Esophagus squamous epithelium (tissue), 5 donors: ENCODE results near the gene TMOD2. TPM values are rescaled to one million over a fixed set of nuclear protein-coding genes. Genes with fewer than 3 reads are reported as not detected.

ENCODE experiments used
- DNase-seq: peaks from one replicate; lab custom pipeline; 2025; lab: John Stamatoyannopoulos, UW
- H3K27ac ChIP-seq, 4 donors: fragments of 200-600 bp; sonication (generic); one replicate each; pipeline ENCODE4 v1.5.1; 2016 to 2019; ENCODE audit warnings: mild to moderate bottlenecking in 1 of 4
- H3K27me3 ChIP-seq, 4 donors: fragments of 200-600 bp; sonication (generic); 1 replicate in 3 of 4; 2 replicates in 1 of 4; pipeline versions ENCODE4 v1.5.1 to v1.6.0; 2017 to 2021; ENCODE audit warnings: antibody characterized with exemption in 1 of 4
- H3K36me3 ChIP-seq, 3 donors: fragments of 200-600 bp; sonication (generic); one replicate each; pipeline ENCODE4 v1.5.1; 2016 to 2019
- H3K4me1 ChIP-seq, 3 donors: fragments of 200-600 bp; sonication (generic); one replicate each; pipeline ENCODE4 v1.5.1; 2017 to 2019
- H3K4me3 ChIP-seq, 4 donors: fragments of 200-600 bp; sonication (generic); 1 replicate in 3 of 4; 2 replicates in 1 of 4; pipeline ENCODE4 v1.5.1; 2016 to 2019; ENCODE audit warnings: mild to moderate bottlenecking in 2 of 4, moderate library complexity in 1 of 4
- H3K9me3 ChIP-seq, 3 donors: fragments of 200-600 bp; sonication (generic); one replicate each; pipeline ENCODE4 v1.5.1; 2016 to 2019
- CTCF ChIP-seq, 6 experiments: fragments of 450-650 bp in 4 of 6; fragments of 200-600 bp in 2 of 6; sonication (generic) in 2 of 6; IDR thresholded peaks; one replicate each; pipeline ENCODE4 v1.5.1; 2016 to 2019; ENCODE audit warnings: antibody characterized with exemption in 6 of 6, mild to moderate bottlenecking in 4 of 6, moderate library complexity in 4 of 6
- POLR2A ChIP-seq, 4 donors: fragments of 450-650 bp; IDR thresholded peaks; one replicate each; pipeline ENCODE4 v1.6.1; 2017; ENCODE audit warnings: antibody characterized with exemption in 4 of 4, mild to moderate bottlenecking in 4 of 4, moderate library complexity in 3 of 4
- WGBS, 2 donors: methylation state at CpG; one replicate each; pipeline ENCODE4 v1.1.5; 2018; 5-methylcytosine and 5-hydroxymethylcytosine counted together
- intact Hi-C: fragments of 100-400 bp; cut with DNase I; formaldehyde crosslinking; loops from one replicate; pipeline ENCODE4 v1.15.0; 2022
- total RNA-seq, 4 donors: library from RNA; depleted of rRNA; stranded (reverse); fragments of >200 nt; gene quantifications; one replicate each; pipeline ENCODE4 v1.1.0, GENCODE V29; 2016
- donor health status: DM: yes; HTN: yes; CAD: no.

The TMOD2 gene
- total RNA-seq, 4 donors from 2014 or later, result 3.4 to 9.0 (median 4.8) TPM

- Histone ChIP-seq H3K27ac (peak overlapping the region in 1 of 4 donors; percentile 64), H3K4me3 (no peak overlapping the region), H3K27me3 (no peaks in the 10 kb centered on the region), H3K4me1 (peaks cover 0 to 22% (median 0%) of the 10 kb centered on the region in 3 donors), H3K36me3 (peaks cover 0 to 33% (median 8%) of the 10 kb centered on the region in 3 donors), H3K9me3 (no peaks in the 10 kb centered on the region)
- DNase-seq, result no peak
- intact Hi-C loops, result no loop called here
- WGBS, 2 donors, result 63 to 82% methylated on average over 3 of the region's 3 CpGs
- TF ChIP-seq POLR2A (IDR thresholded peaks at IDR 0.05), result no peak
- TF ChIP-seq CTCF (IDR thresholded peaks at IDR 0.05), result peak in 2 of 6 experiments; percentile 31 to 48
Observed at GRCh38 chr15:51801391-51801835, 50.0 kb downstream of the TMOD2 start.

GRCh38 chr15:51802593-51802992 is 51.2 kb downstream of the TMOD2 start:
- no peaks in the 10 kb centered on the region for H3K27me3 ChIP-seq
- peaks cover 0 to 22% (median 0%) of the 10 kb centered on the region in 3 donors for H3K4me1 ChIP-seq
- DNase-seq, result no peak
- no peak overlapping the region for H3K4me3 ChIP-seq
- peaks cover 0 to 45% (median 8%) of the 10 kb centered on the region in 3 donors for H3K36me3 ChIP-seq
- TF ChIP-seq POLR2A (IDR thresholded peaks at IDR 0.05), result no peak
- no peak for TF ChIP-seq CTCF (IDR thresholded peaks at IDR 0.05)
- H3K9me3 ChIP-seq, result no peaks in the 10 kb centered on the region
- peak overlapping the region in 3 of 4 donors; percentile 12 to 64 (median 55) for H3K27ac ChIP-seq
- 66 to 82% methylated on average over 5 of the region's 5 CpGs for WGBS, 2 donors
- intact Hi-C loops, result no loop called here

- peaks cover 0 to 22% (median 0%) of the 10 kb centered on the region in 3 donors for H3K4me1 ChIP-seq
- no peak for DNase-seq
- no peak overlapping the region for H3K27ac ChIP-seq
- TF ChIP-seq POLR2A (IDR thresholded peaks at IDR 0.05), result no peak
- TF ChIP-seq CTCF (IDR thresholded peaks at IDR 0.05), result no peak
- WGBS, 2 donors, result 83 to 96% methylated on average over 2 of the region's 2 CpGs
- H3K9me3 ChIP-seq, result no peaks in the 10 kb centered on the region
- H3K27me3 ChIP-seq, result no peaks in the 10 kb centered on the region
- peaks cover 0 to 35% (median 0%) of the 10 kb centered on the region in 3 donors for H3K36me3 ChIP-seq
- H3K4me3 ChIP-seq, result no peak overlapping the region
- intact Hi-C loops, result no loop called here
Observed at GRCh38 chr15:51803965-51804364, 52.6 kb downstream of the TMOD2 start.

GRCh38 chr15:51806123-51806522 is 54.7 kb downstream of the TMOD2 start:
- Histone ChIP-seq H3K4me1 (peaks cover 0 to 21% (median 0%) of the 10 kb centered on the region in 3 donors), H3K27ac (no peak overlapping the region), H3K36me3 (peaks cover 0 to 42% (median 0%) of the 10 kb centered on the region in 3 donors), H3K9me3 (no peaks in the 10 kb centered on the region), H3K27me3 (no peaks in the 10 kb centered on the region), H3K4me3 (no peak overlapping the region)
- 79 to 83% methylated on average over 2 of the region's 2 CpGs for WGBS, 2 donors
- TF ChIP-seq CTCF (IDR thresholded peaks at IDR 0.05), result no peak
- TF ChIP-seq POLR2A (IDR thresholded peaks at IDR 0.05), result no peak
- intact Hi-C loops, result no loop called here
- no peak for DNase-seq

- H3K4me1 ChIP-seq, result no peaks in the 10 kb centered on the region
- no peaks in the 10 kb centered on the region for H3K27me3 ChIP-seq
- no peak for DNase-seq
- no peak overlapping the region for H3K4me3 ChIP-seq
- 63 to 81% methylated on average over 1 of the region's 1 CpG for WGBS, 2 donors
- no peak overlapping the region for H3K27ac ChIP-seq
- H3K9me3 ChIP-seq, result no peaks in the 10 kb centered on the region
- peaks cover 0 to 43% (median 0%) of the 10 kb centered on the region in 3 donors for H3K36me3 ChIP-seq
- TF ChIP-seq CTCF (IDR thresholded peaks at IDR 0.05), result no peak
- TF ChIP-seq POLR2A (IDR thresholded peaks at IDR 0.05), result no peak
- intact Hi-C loops, result no loop called here
Observed at GRCh38 chr15:51809457-51809856, 58.1 kb downstream of the TMOD2 start.
